ENCODE measurements around the gene IRS2. TPM values are rescaled to one million over a fixed set of nuclear protein-coding genes. Genes with fewer than 3 reads are reported as not detected.

IRS2 gene
- total and polyA plus RNA-seq, 2 donors (not counting 3 experiments of a cell fraction or from before 2014, with no cell fraction given): 1.6 to 4.4 TPM

DNA sequence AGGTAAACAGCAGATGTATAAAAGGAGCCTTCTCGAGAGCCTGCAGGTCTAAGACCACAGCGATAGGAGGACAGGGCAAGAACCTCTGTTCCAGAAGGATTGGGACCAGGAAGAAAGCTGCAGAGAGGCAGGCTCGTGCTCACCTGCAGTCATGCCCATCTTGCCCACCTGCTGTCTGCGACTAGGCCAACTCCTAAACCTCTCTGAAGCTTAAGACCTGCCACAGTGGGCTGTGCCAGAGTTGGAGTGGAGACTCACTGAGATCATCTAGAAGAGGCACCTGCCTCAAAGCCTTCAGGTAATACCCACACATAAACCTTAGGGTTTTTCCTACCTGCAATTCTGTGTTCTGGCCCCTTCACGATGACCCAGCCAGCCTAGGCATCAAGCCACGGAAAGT, 68.7 kb downstream of the IRS2 start:
- Histone ChIP-seq H3K4me3 (replicated peaks in 1 of 3; ENCODE audit: insufficient read depth in 1 of 3, low read depth in 1 of 3, low read length in 3 of 3) (no peak overlapping the region), H3K4me2 (ENCODE audit: insufficient read depth, low read length) (no peak overlapping the region), H3K27ac (ENCODE audit: insufficient read depth, low read depth, low read length) (no peak overlapping the region), H3K36me3 (ENCODE audit: control insufficient read depth in 2 of 2, extremely low read depth in 1 of 2, insufficient read depth in 2 of 2, low read length in 2 of 2) (no peaks in the 10 kb centered on the region), H2AFZ (ENCODE audit: low read depth, low read length) (no peak overlapping the region), H4K20me1 (replicated peaks; ENCODE audit: control insufficient read depth, extremely low read depth, insufficient read depth, low read length) (no peaks in the 10 kb centered on the region), H3K79me2 (ENCODE audit: control insufficient read depth, insufficient read depth, low read length) (no peaks in the 10 kb centered on the region), H3K9ac (replicated peaks; ENCODE audit: extremely low read depth, insufficient read depth, low read length) (no peak overlapping the region), H3K9me3 (replicated peaks; ENCODE audit: control insufficient read depth, insufficient read depth, low read length) (no peaks in the 10 kb centered on the region), H3K9me1 (replicated peaks; ENCODE audit: control insufficient read depth, extremely low read depth, insufficient read depth, low read length) (no peaks in the 10 kb centered on the region), H3K4me1 (ENCODE audit: control insufficient read depth, extremely low read depth, insufficient read depth, low read length) (no peaks in the 10 kb centered on the region), H3K27me3 (ENCODE audit: control insufficient read depth in 2 of 2, insufficient read depth in 2 of 2, low read length in 2 of 2) (peaks cover 0 to 5% of the 10 kb centered on the region in 2 experiments)
- ChIA-PET CTCF (interaction anchor here (1.2 kb wide), 1 partner anchor 572 kb away, joined by 3 read pairs; no protein-coding TSS in a partner anchor), POLR2A (no interaction called here)
- DNase-seq (ENCODE audit: low read depth, low spot score) (no peak), FAIRE-seq (no peak)
- dilution Hi-C loops (cut with MboI; ENCODE audit: extremely low pct_ligation_motif_present, low sequenced_read_pairs): no loop called here
- no peak for TF ChIP-seq POLR2AphosphoS5 (IDR thresholded peaks at IDR 0.05; ENCODE audit: insufficient read depth, low read depth, low read length)
- TF ChIP-seq, protein P1, sequence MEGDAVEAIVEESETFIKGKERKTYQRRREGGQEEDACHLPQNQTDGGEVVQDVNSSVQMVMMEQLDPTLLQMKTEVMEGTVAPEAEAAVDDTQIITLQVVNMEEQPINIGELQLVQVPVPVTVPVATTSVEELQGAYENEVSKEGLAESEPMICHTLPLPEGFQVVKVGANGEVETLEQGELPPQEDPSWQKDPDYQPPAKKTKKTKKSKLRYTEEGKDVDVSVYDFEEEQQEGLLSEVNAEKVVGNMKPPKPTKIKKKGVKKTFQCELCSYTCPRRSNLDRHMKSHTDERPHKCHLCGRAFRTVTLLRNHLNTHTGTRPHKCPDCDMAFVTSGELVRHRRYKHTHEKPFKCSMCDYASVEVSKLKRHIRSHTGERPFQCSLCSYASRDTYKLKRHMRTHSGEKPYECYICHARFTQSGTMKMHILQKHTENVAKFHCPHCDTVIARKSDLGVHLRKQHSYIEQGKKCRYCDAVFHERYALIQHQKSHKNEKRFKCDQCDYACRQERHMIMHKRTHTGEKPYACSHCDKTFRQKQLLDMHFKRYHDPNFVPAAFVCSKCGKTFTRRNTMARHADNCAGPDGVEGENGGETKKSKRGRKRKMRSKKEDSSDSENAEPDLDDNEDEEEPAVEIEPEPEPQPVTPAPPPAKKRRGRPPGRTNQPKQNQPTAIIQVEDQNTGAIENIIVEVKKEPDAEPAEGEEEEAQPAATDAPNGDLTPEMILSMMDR (IDR thresholded peaks at IDR 0.05; ENCODE audit: extremely low read depth in 1 of 2, insufficient read depth in 1 of 2, low read depth in 1 of 2, low read length in 2 of 2): no peak
- TF ChIP-seq POLR2A (IDR thresholded peaks at IDR 0.05; ENCODE audit: low read depth, low read length): no peak
- TF ChIP-seq GATA2 (IDR thresholded peaks at IDR 0.05; ENCODE audit: insufficient read depth, insufficient read length, low read depth, low read length): no peak
- TF ChIP-seq EZH2 (IDR thresholded peaks at IDR 0.05; ENCODE audit: borderline replicate concordance, low read depth, low read length, severe bottlenecking): no peak
- TF ChIP-seq, protein P2, sequence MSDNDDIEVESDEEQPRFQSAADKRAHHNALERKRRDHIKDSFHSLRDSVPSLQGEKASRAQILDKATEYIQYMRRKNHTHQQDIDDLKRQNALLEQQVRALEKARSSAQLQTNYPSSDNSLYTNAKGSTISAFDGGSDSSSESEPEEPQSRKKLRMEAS (IDR thresholded peaks at IDR 0.05; ENCODE audit: insufficient read depth, insufficient read length): no peak
- intact Hi-C loops (cut with micrococcal nuclease): no loop called here
- no TSS peak for BruUV-seq (replicated peaks)
